Choroid plexus epithelial cell (primary cell): Measurements from ENCODE around the gene ZNF101.

Experiments
- DNase-seq: peaks from one replicate; pipeline ENCODE4 v3.0.0-alpha.2; 2010; ENCODE audit warnings: low read depth
- H3K4me3 ChIP-seq: 2 replicates; pipeline ENCODE4 v1.5.1; 2011; ENCODE audit warnings: low read depth, mild to moderate bottlenecking, control low read depth, low read length, moderate library complexity
- CTCF ChIP-seq: conservative IDR thresholded peaks from 2 replicates; pipeline ENCODE4 v1.5.1; 2011; ENCODE audit warnings: low read depth, mild to moderate bottlenecking, control low read depth, inconsistent platforms, low read length, moderate library complexity

The ZNF101 gene

GRCh38 chr19:19668230-19669012, at the start of gene ZNF101:
Gene ZNF101, plus strand, starts transcription at chr19:19668839. Its CDS starts 125 bp downstream, at chr19:19668964.
- peak within 1 kb of the TSS; percentile 94 for H3K4me3 ChIP-seq
- no peak for TF ChIP-seq CTCF
- DNase-seq = peak; percentile 91

GRCh38 chr19:19619181-19619848, 49.3 kb upstream of the ZNF101 start:
- no peak for DNase-seq
- no peak overlapping the region for H3K4me3 ChIP-seq
- TF ChIP-seq CTCF = no peak

- no peak for TF ChIP-seq CTCF
- no peak for DNase-seq
- H3K4me3 ChIP-seq = no peak overlapping the region
Observed at GRCh38 chr19:19619849-19620210, 48.8 kb upstream of the ZNF101 start.

GRCh38 chr19:19623383-19623782, 45.3 kb upstream of the ZNF101 start:
- no peak overlapping the region for H3K4me3 ChIP-seq
- no peak for DNase-seq
- TF ChIP-seq CTCF = no peak

GRCh38 chr19:19624032-19624570, 44.5 kb upstream of the ZNF101 start:
- no peak for DNase-seq
- TF ChIP-seq CTCF = no peak

GRCh38 chr19:19626516-19627472, 41.8 kb upstream of the ZNF101 start:
- no peak overlapping the region for H3K4me3 ChIP-seq
- DNase-seq = no peak

More at GRCh38 chr19:19624032-19624570, 44.5 kb upstream of the ZNF101 start:
- H3K4me3 ChIP-seq = no peak overlapping the region

More at GRCh38 chr19:19626516-19627472, 41.8 kb upstream of the ZNF101 start:
- TF ChIP-seq CTCF = no peak
